ENCODE data around the gene FAM124B.

- TF ChIP-seq CTCF (conservative IDR thresholded peaks at IDR 0.05; ENCODE audit: low read length) (no peak), EZH2phosphoT487 (IDR thresholded peaks at IDR 0.05; ENCODE audit: borderline replicate concordance, low read depth, low read length) (no peak)
Observed at GRCh38 chr2:224432003-224432579, 30.2 kb upstream of the FAM124B start.

All from OCI-LY7 (cell line).